ENCODE results near the gene BICDL1. TPM values are rescaled to one million over a fixed set of nuclear protein-coding genes. Genes with fewer than 3 reads are reported as not detected.
A peak's percentile ranks its signal among the peaks of the same experiment; 100 is the strongest.

Gene BICDL1
- total RNA-seq, 2 experiments from 2014 or later = 44.6 to 44.7 TPM

GRCh38 chr12:120062976-120063579 is 74.0 kb downstream of the BICDL1 start:
- Mint-ChIP-seq H3K9me3 (no peaks in the 10 kb centered on the region), H3K27ac (no peak overlapping the region), H3K4me3 (no peak overlapping the region), H3K4me1 (no peaks in the 10 kb centered on the region), H3K27me3 (no peaks in the 10 kb centered on the region), H3K36me3 (ENCODE audit: low read depth) (peaks cover 11% of the 10 kb centered on the region)
- ChIA-PET CTCF (interaction anchor here (0.6 kb wide), 1 partner anchor 45 kb away, joined by 4 read pairs; no protein-coding TSS in a partner anchor), POLR2A (no interaction called here)
- DNase-seq = no peak

- no peaks in the 10 kb centered on the region for H3K9me3 Mint-ChIP-seq
- no peaks in the 10 kb centered on the region for H3K4me1 Mint-ChIP-seq
- H3K27me3 Mint-ChIP-seq = no peaks in the 10 kb centered on the region
- no peak for DNase-seq
- H3K27ac Mint-ChIP-seq = no peak overlapping the region
- peaks cover 11% of the 10 kb centered on the region for H3K36me3 Mint-ChIP-seq (ENCODE audit: low read depth)
- POLR2A ChIA-PET = interaction anchor here (0.6 kb wide), 1 partner anchor 23 kb away, joined by 3 read pairs; no protein-coding TSS in a partner anchor
- CTCF ChIA-PET = interaction anchor here (0.5 kb wide), 1 partner anchor 262 kb away, joined by 5 read pairs; no protein-coding TSS in a partner anchor
- H3K4me3 Mint-ChIP-seq = no peak overlapping the region
These were observed 75.3 kb downstream of the BICDL1 start for GRCh38 chr12:120064054-120064940.

DNA sequence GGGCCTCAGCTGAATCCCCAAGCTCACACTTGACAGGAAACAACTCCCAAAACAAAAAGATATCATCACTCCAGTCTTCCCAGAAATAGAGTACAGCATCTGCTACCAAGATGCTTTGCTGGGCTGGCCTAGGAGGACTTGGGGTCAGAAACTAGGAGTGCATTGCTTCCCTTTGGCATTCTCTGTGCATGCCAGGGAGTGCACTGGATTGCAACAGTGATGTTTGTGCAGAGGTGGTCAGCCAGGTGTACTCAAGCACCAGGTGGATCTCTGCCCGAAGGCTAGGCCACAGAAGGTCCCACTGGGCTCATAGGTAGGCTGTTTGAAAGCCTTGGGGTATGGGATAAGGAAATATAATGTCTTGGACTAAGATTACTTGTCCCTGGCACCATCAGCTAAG is 76.4 kb downstream of the BICDL1 start:
- ChIA-PET CTCF (no interaction called here), POLR2A (interaction anchor here (1.0 kb wide), 1 partner anchor 75 kb away, joined by 3 read pairs; no protein-coding TSS in a partner anchor)
- H3K27me3 Mint-ChIP-seq = no peaks in the 10 kb centered on the region
- no peaks in the 10 kb centered on the region for H3K4me1 Mint-ChIP-seq
- H3K9me3 Mint-ChIP-seq = no peaks in the 10 kb centered on the region
- peaks cover 11% of the 10 kb centered on the region for H3K36me3 Mint-ChIP-seq (ENCODE audit: low read depth)
- H3K4me3 Mint-ChIP-seq = no peak overlapping the region
- no peak for DNase-seq
- no peak overlapping the region for H3K27ac Mint-ChIP-seq

DNA sequence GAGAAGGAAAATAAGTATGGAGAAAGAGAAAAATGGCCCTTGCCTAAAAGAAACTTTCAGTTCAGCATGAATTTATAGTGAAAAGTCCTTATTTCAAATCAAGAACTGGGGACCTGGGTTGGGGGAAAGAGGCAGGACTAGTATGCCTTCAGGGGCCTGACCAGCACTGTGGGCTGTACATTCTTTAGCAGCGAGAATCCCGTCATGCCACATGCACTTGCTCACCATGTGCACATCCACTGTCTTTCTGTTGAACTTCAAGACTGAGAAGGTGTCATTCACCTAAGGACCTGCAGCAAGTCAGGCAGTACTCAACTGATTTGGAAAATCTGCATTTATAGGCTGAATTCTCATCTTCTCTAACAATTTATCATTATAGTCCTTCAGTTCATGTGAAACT is 77.3 kb downstream of the BICDL1 start:
- ChIA-PET POLR2A (interaction anchor here (1.0 kb wide), 1 partner anchor 76 kb away, joined by 3 read pairs; no protein-coding TSS in a partner anchor), CTCF (no interaction called here)
- Mint-ChIP-seq H3K27me3 (no peaks in the 10 kb centered on the region), H3K4me3 (no peak overlapping the region), H3K9me3 (no peaks in the 10 kb centered on the region), H3K36me3 (ENCODE audit: low read depth) (peaks cover 11% of the 10 kb centered on the region), H3K27ac (no peak overlapping the region), H3K4me1 (no peaks in the 10 kb centered on the region)
- no peak for DNase-seq

DNA sequence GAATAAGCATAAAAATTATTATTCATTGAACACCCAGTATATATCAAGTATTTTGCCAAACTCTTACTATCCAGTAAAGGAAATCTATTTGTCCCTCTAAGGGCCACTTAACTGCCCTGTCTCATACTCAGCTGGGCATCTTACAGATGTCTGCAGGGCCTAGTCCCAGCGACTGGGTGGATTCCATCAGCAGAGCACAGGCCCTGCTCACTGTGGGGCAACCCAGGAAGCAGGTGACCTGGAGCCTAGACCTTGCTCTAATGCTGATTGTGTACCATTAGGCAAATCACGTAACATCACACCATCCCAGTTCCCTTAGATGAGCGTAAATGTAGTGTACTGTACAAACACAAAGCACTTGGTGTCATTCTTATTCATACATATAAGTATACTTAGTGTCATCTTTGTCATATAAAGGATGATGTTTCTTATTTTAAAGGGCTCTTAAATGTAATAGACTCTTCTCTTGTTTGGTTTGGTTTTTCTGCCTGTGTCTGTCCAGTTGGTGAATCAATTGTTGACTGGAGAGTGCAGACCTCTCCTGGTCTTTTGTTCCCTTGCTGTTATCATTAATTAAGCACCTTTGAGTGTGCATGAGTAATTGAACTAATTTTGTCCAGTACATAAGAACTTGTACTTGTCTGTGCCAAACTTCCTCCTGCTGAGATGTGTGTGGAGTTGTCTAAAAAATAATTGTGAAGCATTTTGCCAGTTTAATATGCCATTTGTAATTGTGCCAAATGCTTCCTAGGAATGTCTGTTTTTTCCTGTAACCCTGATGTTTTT is 78.2 kb downstream of the BICDL1 start:
- Mint-ChIP-seq H3K9me3 (no peaks in the 10 kb centered on the region), H3K36me3 (ENCODE audit: low read depth) (peaks cover 18% of the 10 kb centered on the region), H3K4me3 (no peak overlapping the region), H3K27me3 (no peaks in the 10 kb centered on the region), H3K4me1 (no peaks in the 10 kb centered on the region), H3K27ac (no peak overlapping the region)
- ChIA-PET CTCF (interaction anchor here (1.0 kb wide), 1 partner anchor 20 kb away, joined by 3 read pairs; no protein-coding TSS in a partner anchor), POLR2A (interaction anchor here (1.1 kb wide), 1 partner anchor 20 kb away, joined by 3 read pairs; no protein-coding TSS in a partner anchor)
- no peak for DNase-seq

GRCh38 chr12:120067901-120068300 is 78.9 kb downstream of the BICDL1 start:
- Mint-ChIP-seq H3K27me3 (no peaks in the 10 kb centered on the region), H3K36me3 (ENCODE audit: low read depth) (peaks cover 24% of the 10 kb centered on the region), H3K9me3 (no peaks in the 10 kb centered on the region), H3K4me3 (no peak overlapping the region), H3K4me1 (no peaks in the 10 kb centered on the region), H3K27ac (no peak overlapping the region)
- POLR2A ChIA-PET = interaction anchor here (1.1 kb wide), 1 partner anchor 20 kb away, joined by 3 read pairs; no protein-coding TSS in a partner anchor
- CTCF ChIA-PET = interaction anchor here (1.0 kb wide), 1 partner anchor 19 kb away, joined by 3 read pairs; no protein-coding TSS in a partner anchor
- no peak for DNase-seq

DNA sequence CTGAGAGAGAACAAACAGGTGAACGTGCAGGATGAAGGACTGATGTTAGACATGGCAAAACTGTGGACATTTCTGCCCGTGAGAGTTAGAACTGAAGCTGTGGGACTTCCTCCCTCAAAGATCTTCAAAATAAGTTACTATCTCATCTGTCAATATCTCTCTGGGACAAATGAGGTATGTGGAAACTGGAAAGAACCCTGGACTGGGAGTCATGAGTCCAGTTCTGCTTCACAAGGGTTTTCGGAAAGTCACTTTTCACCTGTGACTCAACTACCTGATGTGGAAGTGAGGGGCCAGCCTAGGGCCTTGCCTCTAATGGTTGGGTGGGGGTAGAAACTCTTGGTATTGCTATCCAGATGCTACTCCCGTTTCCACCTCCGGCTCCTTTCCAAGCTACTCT is 80.2 kb downstream of the BICDL1 start:
- peaks cover 3% of the 10 kb centered on the region for H3K4me1 Mint-ChIP-seq
- ChIA-PET CTCF (interaction anchor here (1.0 kb wide), 1 partner anchor 18 kb away, joined by 3 read pairs; no protein-coding TSS in a partner anchor), POLR2A (interaction anchor here (1.0 to 1.1 kb wide), 2 partner anchors 10 to 81 kb away, joined by 3 to 4 read pairs; partner anchors contain the start of gene BICDL1)
- H3K36me3 Mint-ChIP-seq (ENCODE audit: low read depth) = peaks cover 32% of the 10 kb centered on the region
- H3K27me3 Mint-ChIP-seq = no peaks in the 10 kb centered on the region
- no peak overlapping the region for H3K4me3 Mint-ChIP-seq
- H3K27ac Mint-ChIP-seq = no peak overlapping the region
- no peak for DNase-seq
- H3K9me3 Mint-ChIP-seq = no peaks in the 10 kb centered on the region

DNA sequence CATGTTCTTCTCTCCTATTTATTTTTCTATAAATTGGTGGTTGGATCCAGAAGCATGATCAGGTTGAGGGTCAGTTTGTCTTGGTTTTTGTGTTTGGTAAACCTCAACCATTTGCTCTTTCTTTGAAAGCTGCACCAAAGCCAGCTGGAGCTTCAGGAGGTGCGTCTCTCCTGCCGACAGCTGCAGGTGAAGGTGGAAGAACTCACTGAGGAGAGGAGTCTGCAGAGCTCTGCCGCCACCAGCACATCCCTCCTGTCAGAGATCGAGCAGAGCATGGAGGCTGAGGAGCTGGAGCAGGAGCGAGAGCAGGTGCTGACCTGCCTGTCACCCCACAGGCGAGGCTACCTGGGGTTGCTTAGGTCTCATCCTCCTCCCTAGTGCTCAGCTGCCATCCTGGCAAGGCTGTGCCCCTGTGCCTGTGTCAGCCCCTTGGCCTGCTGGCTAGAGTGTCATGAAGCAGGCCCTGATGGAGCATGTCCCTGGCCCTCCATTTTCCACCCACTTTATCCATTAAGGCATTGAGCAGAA is 82.5 kb downstream of the BICDL1 start:
- Mint-ChIP-seq H3K27ac (no peak overlapping the region), H3K9me3 (no peaks in the 10 kb centered on the region), H3K27me3 (no peaks in the 10 kb centered on the region), H3K36me3 (ENCODE audit: low read depth) (peaks cover 29% of the 10 kb centered on the region), H3K4me1 (peaks cover 13% of the 10 kb centered on the region), H3K4me3 (no peak overlapping the region)
- CTCF ChIA-PET = interaction anchor here (1.5 kb wide), 1 partner anchor 15 kb away, joined by 4 read pairs; no protein-coding TSS in a partner anchor
- no peak for DNase-seq
- POLR2A ChIA-PET = interaction anchor here (1.2 kb wide), 1 partner anchor 45 kb away, joined by 5 read pairs; the partner anchor contains the start of gene RAB35

GRCh38 chr12:120072472-120073249 is 83.6 kb downstream of the BICDL1 start:
- POLR2A ChIA-PET = interaction anchor here (1.2 to 1.8 kb wide), 2 partner anchors 14 to 44 kb away, joined by 5 to 6 read pairs; partner anchors contain the start of gene RAB35
- CTCF ChIA-PET = interaction anchor here (1.2 to 2.1 kb wide), 2 partner anchors 10 to 14 kb away, joined by 4 to 6 read pairs; no protein-coding TSS in a partner anchor
- H3K36me3 Mint-ChIP-seq (ENCODE audit: low read depth) = peaks cover 29% of the 10 kb centered on the region
- H3K4me3 Mint-ChIP-seq = no peak overlapping the region
- DNase-seq = no peak
- no peaks in the 10 kb centered on the region for H3K27me3 Mint-ChIP-seq
- no peaks in the 10 kb centered on the region for H3K9me3 Mint-ChIP-seq
- H3K4me1 Mint-ChIP-seq = peaks cover 13% of the 10 kb centered on the region
- no peak overlapping the region for H3K27ac Mint-ChIP-seq

GRCh38 chr12:120075034-120075616 is 86.1 kb downstream of the BICDL1 start:
- H3K4me1 Mint-ChIP-seq = peaks cover 20% of the 10 kb centered on the region
- no peak for DNase-seq
- peaks cover 33% of the 10 kb centered on the region for H3K36me3 Mint-ChIP-seq (ENCODE audit: low read depth)
- H3K9me3 Mint-ChIP-seq = no peaks in the 10 kb centered on the region
- ChIA-PET CTCF (interaction anchor here (1.0 kb wide), 1 partner anchor 12 kb away, joined by 3 read pairs; no protein-coding TSS in a partner anchor), POLR2A (interaction anchor here (0.7 kb wide), 1 partner anchor 61 kb away, joined by 3 read pairs; no protein-coding TSS in a partner anchor)
- peak overlapping the region; percentile 66 for H3K27ac Mint-ChIP-seq
- H3K27me3 Mint-ChIP-seq = no peaks in the 10 kb centered on the region
- no peak overlapping the region for H3K4me3 Mint-ChIP-seq

- Mint-ChIP-seq H3K27me3 (no peaks in the 10 kb centered on the region), H3K4me3 (no peak overlapping the region), H3K4me1 (peaks cover 20% of the 10 kb centered on the region), H3K9me3 (no peaks in the 10 kb centered on the region), H3K36me3 (ENCODE audit: low read depth) (peaks cover 32% of the 10 kb centered on the region), H3K27ac (no peak overlapping the region)
- ChIA-PET CTCF (no interaction called here), POLR2A (no interaction called here)
- DNase-seq = no peak
These were observed 87.6 kb downstream of the BICDL1 start for GRCh38 chr12:120076651-120077050.
